Uterus (tissue), 2 donors: Measurements from ENCODE around the gene ZNF701.
"Not testable (repeated sequence)": the region's sequence is repeated elsewhere in the genome, so short reads cannot be mapped to it uniquely, and the experiment has no call there.

Source experiments
- POLR2A ChIP-seq, 2 donors: fragments of 450-650 bp; IDR thresholded peaks; one replicate each; pipeline ENCODE4 v1.6.1; 2016; ENCODE audit warnings: antibody characterized with exemption in 2 of 2, mild to moderate bottlenecking in 1 of 2, moderate library complexity in 1 of 2
- TF ChIP-seq, protein P1 (sequence below), 4 experiments: fragments of 200-600 bp in 2 of 4; fragments of 450-650 bp in 2 of 4; sonication (generic) in 2 of 4; IDR thresholded peaks; one replicate each; pipeline ENCODE4 v1.5.1; 2016 to 2019; ENCODE audit warnings: antibody characterized with exemption in 4 of 4, mild to moderate bottlenecking in 2 of 4, moderate library complexity in 1 of 4

DNA sequence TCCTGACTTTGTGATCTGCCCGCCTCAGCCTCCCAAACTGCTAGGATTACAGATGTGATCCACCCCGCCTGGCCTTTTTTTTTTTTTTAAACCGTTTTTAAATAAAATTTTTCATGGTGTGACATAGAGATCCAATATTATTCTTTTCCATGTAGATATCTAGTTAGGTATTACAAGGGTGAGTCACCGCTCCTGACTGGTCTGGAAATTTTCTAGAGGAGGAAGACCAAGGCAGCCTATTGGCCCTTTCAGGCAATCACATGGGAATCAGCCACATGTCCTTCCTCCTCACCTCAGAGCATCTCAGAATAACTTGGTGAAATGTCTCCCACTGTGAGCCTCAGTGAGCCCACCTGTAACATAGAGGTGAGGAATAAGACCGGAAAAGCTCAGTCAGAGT is 28.9 kb upstream of the ZNF701 start:
- TF ChIP-seq POLR2A (IDR thresholded peaks at IDR 0.05): not testable (repeated sequence)
- TF ChIP-seq, protein P1, sequence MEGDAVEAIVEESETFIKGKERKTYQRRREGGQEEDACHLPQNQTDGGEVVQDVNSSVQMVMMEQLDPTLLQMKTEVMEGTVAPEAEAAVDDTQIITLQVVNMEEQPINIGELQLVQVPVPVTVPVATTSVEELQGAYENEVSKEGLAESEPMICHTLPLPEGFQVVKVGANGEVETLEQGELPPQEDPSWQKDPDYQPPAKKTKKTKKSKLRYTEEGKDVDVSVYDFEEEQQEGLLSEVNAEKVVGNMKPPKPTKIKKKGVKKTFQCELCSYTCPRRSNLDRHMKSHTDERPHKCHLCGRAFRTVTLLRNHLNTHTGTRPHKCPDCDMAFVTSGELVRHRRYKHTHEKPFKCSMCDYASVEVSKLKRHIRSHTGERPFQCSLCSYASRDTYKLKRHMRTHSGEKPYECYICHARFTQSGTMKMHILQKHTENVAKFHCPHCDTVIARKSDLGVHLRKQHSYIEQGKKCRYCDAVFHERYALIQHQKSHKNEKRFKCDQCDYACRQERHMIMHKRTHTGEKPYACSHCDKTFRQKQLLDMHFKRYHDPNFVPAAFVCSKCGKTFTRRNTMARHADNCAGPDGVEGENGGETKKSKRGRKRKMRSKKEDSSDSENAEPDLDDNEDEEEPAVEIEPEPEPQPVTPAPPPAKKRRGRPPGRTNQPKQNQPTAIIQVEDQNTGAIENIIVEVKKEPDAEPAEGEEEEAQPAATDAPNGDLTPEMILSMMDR (IDR thresholded peaks at IDR 0.05): not testable (repeated sequence)
